Measurements from ENCODE around the gene HDDC2. TPM values are rescaled to one million over a fixed set of nuclear protein-coding genes. Genes with fewer than 3 reads are reported as not detected.

Gene HDDC2
- total RNA-seq, 4 donors from 2014 or later: 52.0 to 78.3 (median 66.5) TPM

- no peak for DNase-seq (ENCODE audit: low spot score in 2 of 2)
- H3K27ac ChIP-seq: no peak overlapping the region
- no peak overlapping the region for H3K4me3 ChIP-seq
- no peaks in the 10 kb centered on the region for H3K9me3 ChIP-seq
- 75% methylated on average over 2 of the region's 2 CpGs for WGBS
- H3K36me3 ChIP-seq: no peaks in the 10 kb centered on the region
- H3K4me1 ChIP-seq: no peaks in the 10 kb centered on the region
- H3K27me3 ChIP-seq: no peaks in the 10 kb centered on the region
- no peak for TF ChIP-seq CTCF (IDR thresholded peaks at IDR 0.05)
- TF ChIP-seq EP300 (IDR thresholded peaks at IDR 0.05): no peak
- no peak for TF ChIP-seq POLR2AphosphoS5 (IDR thresholded peaks at IDR 0.05)
- no peak for TF ChIP-seq POLR2A (IDR thresholded peaks at IDR 0.05)
Observed at GRCh38 chr6:125340991-125341390, 39.2 kb upstream of the HDDC2 start.

- Histone ChIP-seq H3K4me1 (no peaks in the 10 kb centered on the region), H3K36me3 (no peaks in the 10 kb centered on the region), H3K4me3 (no peak overlapping the region), H3K27me3 (no peaks in the 10 kb centered on the region), H3K9me3 (no peaks in the 10 kb centered on the region), H3K27ac (no peak overlapping the region)
- DNase-seq (ENCODE audit: low spot score in 2 of 2): no peak
- WGBS: 78% methylated on average over 3 of the region's 3 CpGs
- TF ChIP-seq POLR2A (IDR thresholded peaks at IDR 0.05) (no peak), CTCF (IDR thresholded peaks at IDR 0.05) (no peak), EP300 (IDR thresholded peaks at IDR 0.05) (no peak), POLR2AphosphoS5 (IDR thresholded peaks at IDR 0.05) (no peak)
Observed at GRCh38 chr6:125340175-125340835, 38.5 kb upstream of the HDDC2 start.

- Histone ChIP-seq H3K36me3 (no peaks in the 10 kb centered on the region), H3K27ac (no peak overlapping the region), H3K4me3 (no peak overlapping the region), H3K4me1 (no peaks in the 10 kb centered on the region), H3K9me3 (no peaks in the 10 kb centered on the region), H3K27me3 (no peaks in the 10 kb centered on the region)
- no peak for DNase-seq (ENCODE audit: low spot score in 2 of 2)
- WGBS: 15% methylated on average over 1 of the region's 1 CpG
- TF ChIP-seq EP300 (IDR thresholded peaks at IDR 0.05): no peak
- TF ChIP-seq POLR2AphosphoS5 (IDR thresholded peaks at IDR 0.05): no peak
- TF ChIP-seq CTCF (IDR thresholded peaks at IDR 0.05): no peak
- TF ChIP-seq POLR2A (IDR thresholded peaks at IDR 0.05): no peak
Observed at GRCh38 chr6:125339653-125340052, 37.9 kb upstream of the HDDC2 start.

- H3K4me3 ChIP-seq: no peak overlapping the region
- H3K9me3 ChIP-seq: no peaks in the 10 kb centered on the region
- H3K4me1 ChIP-seq: no peaks in the 10 kb centered on the region
- H3K36me3 ChIP-seq: no peaks in the 10 kb centered on the region
- no peak overlapping the region for H3K27ac ChIP-seq
- H3K27me3 ChIP-seq: no peaks in the 10 kb centered on the region
- no peak for DNase-seq (ENCODE audit: low spot score in 2 of 2)
- TF ChIP-seq CTCF (IDR thresholded peaks at IDR 0.05) (no peak), EP300 (IDR thresholded peaks at IDR 0.05) (no peak), POLR2AphosphoS5 (IDR thresholded peaks at IDR 0.05) (no peak), POLR2A (IDR thresholded peaks at IDR 0.05) (no peak)
Observed at GRCh38 chr6:125338381-125338780, 36.6 kb upstream of the HDDC2 start.

GRCh38 chr6:125337706-125338105 is 35.9 kb upstream of the HDDC2 start:
- WGBS: 91% methylated on average over 6 of the region's 6 CpGs
- Histone ChIP-seq H3K27ac (no peak overlapping the region), H3K9me3 (no peaks in the 10 kb centered on the region), H3K4me1 (no peaks in the 10 kb centered on the region), H3K4me3 (no peak overlapping the region), H3K27me3 (no peaks in the 10 kb centered on the region), H3K36me3 (no peaks in the 10 kb centered on the region)
- no peak for DNase-seq (ENCODE audit: low spot score in 2 of 2)
- TF ChIP-seq EP300 (IDR thresholded peaks at IDR 0.05): no peak
- no peak for TF ChIP-seq CTCF (IDR thresholded peaks at IDR 0.05)
- TF ChIP-seq POLR2AphosphoS5 (IDR thresholded peaks at IDR 0.05): no peak
- TF ChIP-seq POLR2A (IDR thresholded peaks at IDR 0.05): no peak
